ENCODE measurements around the gene GRB10.

GRB10 gene

GRCh38 chr7:50688226-50688590 lies 94.5 kb downstream of the GRB10 start:
- DNase-seq (ENCODE audit: low read depth), result no peak

- DNase-seq (ENCODE audit: low read depth), result no peak
These were observed 95.0 kb downstream of the GRB10 start for GRCh38 chr7:50687575-50688225.

- DNase-seq (ENCODE audit: low read depth), result no peak
These were observed 95.6 kb downstream of the GRB10 start for GRCh38 chr7:50687096-50687495.

GRCh38 chr7:50685135-50686065 lies 97.3 kb downstream of the GRB10 start:
- no peak for DNase-seq (ENCODE audit: low read depth)

- DNase-seq (ENCODE audit: low read depth), result no peak
These were observed 98.0 kb downstream of the GRB10 start for GRCh38 chr7:50684713-50685075.

- no peak for DNase-seq (ENCODE audit: low read depth)
These were observed 98.5 kb downstream of the GRB10 start for GRCh38 chr7:50684011-50684712.

- no peak for DNase-seq (ENCODE audit: low read depth)
These were observed 100.1 kb downstream of the GRB10 start for GRCh38 chr7:50682573-50682972.

GRCh38 chr7:50682079-50682478 lies 100.6 kb downstream of the GRB10 start:
- no peak for DNase-seq (ENCODE audit: low read depth)

GRCh38 chr7:50681432-50682045 lies 101.2 kb downstream of the GRB10 start:
- DNase-seq (ENCODE audit: low read depth), result no peak

GRCh38 chr7:50679218-50680007 lies 103.3 kb downstream of the GRB10 start:
- DNase-seq (ENCODE audit: low read depth), result no peak

- no peak for DNase-seq (ENCODE audit: low read depth)
These were observed 104.1 kb downstream of the GRB10 start for GRCh38 chr7:50678586-50678985.

- DNase-seq (ENCODE audit: low read depth), result no peak
These were observed 105.1 kb downstream of the GRB10 start for GRCh38 chr7:50677638-50677996.

- DNase-seq (ENCODE audit: low read depth), result no peak
These were observed 105.7 kb downstream of the GRB10 start for GRCh38 chr7:50676740-50677637.

GRCh38 chr7:50676079-50676478 lies 106.6 kb downstream of the GRB10 start:
- DNase-seq (ENCODE audit: low read depth), result no peak

GRCh38 chr7:50674896-50675835 lies 107.5 kb downstream of the GRB10 start:
- DNase-seq (ENCODE audit: low read depth), result no peak

- DNase-seq (ENCODE audit: low read depth), result no peak
These were observed 108.4 kb downstream of the GRB10 start for GRCh38 chr7:50674299-50674698.

- no peak for DNase-seq (ENCODE audit: low read depth)
These were observed 109.6 kb downstream of the GRB10 start for GRCh38 chr7:50673096-50673495.

GRCh38 chr7:50672045-50672444 lies 110.7 kb downstream of the GRB10 start:
- no peak for DNase-seq (ENCODE audit: low read depth)

GRCh38 chr7:50671386-50671785 lies 111.3 kb downstream of the GRB10 start:
- no peak for DNase-seq (ENCODE audit: low read depth)

GRCh38 chr7:50669890-50670289 lies 112.8 kb downstream of the GRB10 start:
- no peak for DNase-seq (ENCODE audit: low read depth)

All from T-helper 22 cell (primary cell).